Hepatocyte (in vitro differentiated cells): Measurements from ENCODE around the gene SLC25A34. TPM values are rescaled to one million over a fixed set of nuclear protein-coding genes. Genes with fewer than 3 reads are reported as not detected.

Experiments used
- DNase-seq: peaks from one replicate; pipeline ENCODE4 v3.0.0-alpha.2; 2016; ENCODE audit warnings: low spot score
- H2AFZ ChIP-seq: fragments of 200-600 bp; sonication (generic); 2 replicates; pipeline ENCODE4 v1.6.0; 2016; ENCODE audit warnings: antibody characterized with exemption, mild to moderate bottlenecking
- H3K27ac ChIP-seq: fragments of 200-600 bp; sonication (generic); 2 replicates; pipeline ENCODE4 v1.5.1; 2016; ENCODE audit warnings: mild to moderate bottlenecking
- H3K27me3 ChIP-seq: fragments of 200-600 bp; sonication (generic); 2 replicates; pipeline ENCODE4 v1.6.1; 2016
- H3K36me3 ChIP-seq: fragments of 200-600 bp; sonication (generic); replicated peaks from 2 replicates; pipeline ENCODE4 v1.5.1; 2016; ENCODE audit warnings: low read depth; ENCODE audit not compliant: insufficient read depth
- H3K4me1 ChIP-seq: fragments of 200-600 bp; sonication (generic); 2 replicates; pipeline ENCODE4 v1.5.1; 2016; ENCODE audit warnings: mild to moderate bottlenecking, moderate library complexity; ENCODE audit not compliant: insufficient read depth
- H3K4me2 ChIP-seq: fragments of 200-600 bp; sonication (generic); 2 replicates; pipeline ENCODE4 v1.6.0; 2016
- H3K4me3 ChIP-seq: fragments of 200-600 bp; sonication (generic); 2 replicates; pipeline ENCODE4 v1.5.1; 2016; ENCODE audit warnings: mild to moderate bottlenecking
- H3K79me2 ChIP-seq: fragments of 200-600 bp; sonication (generic); 2 replicates; pipeline ENCODE4 v1.6.0; 2017; ENCODE audit warnings: mild to moderate bottlenecking
- H3K9me2 ChIP-seq: fragments of 200-600 bp; sonication (generic); replicated peaks from 2 replicates; pipeline ENCODE4 v1.6.0; 2017; ENCODE audit warnings: mild to moderate bottlenecking; ENCODE audit not compliant: insufficient read depth
- H3K9me3 ChIP-seq: fragments of 200-600 bp; sonication (generic); 2 replicates; pipeline ENCODE4 v1.5.1; 2016; ENCODE audit warnings: low read depth, mild to moderate bottlenecking
- H4K20me1 ChIP-seq: fragments of 200-600 bp; sonication (generic); 2 replicates; pipeline ENCODE4 v1.6.0; 2016; ENCODE audit warnings: mild to moderate bottlenecking; ENCODE audit not compliant: insufficient read depth, poor library complexity, severe bottlenecking
- CTCF ChIP-seq: fragments of 200-600 bp; sonication (generic); IDR thresholded peaks from 2 replicates; pipeline ENCODE4 v1.5.1; 2016; ENCODE audit warnings: antibody characterized with exemption, mild to moderate bottlenecking; ENCODE audit not compliant: poor library complexity
- EZH2 ChIP-seq: fragments of 200-600 bp; sonication (generic); IDR thresholded peaks from 2 replicates; pipeline ENCODE4 v1.6.1; 2016; ENCODE audit warnings: antibody characterized with exemption, mild to moderate bottlenecking, borderline replicate concordance
- EZH2phosphoT487 ChIP-seq: fragments of 200-600 bp; sonication (generic); IDR thresholded peaks from one replicate; pipeline ENCODE4 v1.6.1; 2018; ENCODE audit warnings: antibody characterized with exemption, mild to moderate bottlenecking, low read depth, moderate library complexity; ENCODE audit not compliant: unreplicated experiment, severe bottlenecking
- WGBS: methylation state at CpG from one replicate; pipeline ENCODE4 v1.1.6; 2016; ENCODE audit warnings: low lambda C conversion rate; ENCODE audit errors: missing lambda C conversion rate; 5-methylcytosine and 5-hydroxymethylcytosine counted together
- polyA plus RNA-seq: library from polyadenylated mRNA; unstranded; fragments of >200 nt; fragmentation: Nextera tagmentation; extraction: Ambion mirVana; gene quantifications from 2 replicates; pipeline ENCODE4 v1.2.1, GENCODE V29; 2016
- total RNA-seq: library from RNA; depleted of rRNA; stranded (reverse); fragments of >200 nt; gene quantifications from 2 replicates; pipeline ENCODE4 v1.2.3, GENCODE V29; 2014

SLC25A34 gene
- total and polyA plus RNA-seq, 2 experiments from 2014 or later = 0.71 to 0.87 TPM

GRCh38 chr1:15722836-15723532 lies 13.1 kb upstream of the SLC25A34 start:
- no peaks in the 10 kb centered on the region for H3K79me2 ChIP-seq

GRCh38 chr1:15723631-15724246 lies 12.3 kb upstream of the SLC25A34 start:
- Histone ChIP-seq H2AFZ (no peak overlapping the region), H3K79me2 (no peaks in the 10 kb centered on the region), H3K4me1 (no peaks in the 10 kb centered on the region), H3K9me2 (no peaks in the 10 kb centered on the region), H3K36me3 (no peaks in the 10 kb centered on the region), H3K27ac (no peak overlapping the region), H3K4me2 (no peak overlapping the region), H3K4me3 (no peak overlapping the region), H4K20me1 (no peaks in the 10 kb centered on the region), H3K9me3 (no peaks in the 10 kb centered on the region), H3K27me3 (no peaks in the 10 kb centered on the region)
- 93% methylated on average over 18 of the region's 20 CpGs for WGBS
- TF ChIP-seq EZH2 = no peak
- TF ChIP-seq EZH2phosphoT487 = no peak
- no peak for TF ChIP-seq CTCF
- DNase-seq = no peak

More at GRCh38 chr1:15722836-15723532, 13.1 kb upstream of the SLC25A34 start:
- H3K4me2 ChIP-seq = no peak overlapping the region
- H3K9me2 ChIP-seq = no peaks in the 10 kb centered on the region
- no peak for DNase-seq
- H3K9me3 ChIP-seq = no peaks in the 10 kb centered on the region
- peaks cover 6% of the 10 kb centered on the region for H3K4me1 ChIP-seq
- H4K20me1 ChIP-seq = no peaks in the 10 kb centered on the region
- no peaks in the 10 kb centered on the region for H3K36me3 ChIP-seq
- H3K4me3 ChIP-seq = no peak overlapping the region
- H2AFZ ChIP-seq = no peak overlapping the region
- no peaks in the 10 kb centered on the region for H3K27me3 ChIP-seq
- 86% methylated on average over 13 of the region's 13 CpGs for WGBS
- TF ChIP-seq EZH2phosphoT487 = no peak
- no peak for TF ChIP-seq EZH2
- TF ChIP-seq CTCF = no peak
- H3K27ac ChIP-seq = no peak overlapping the region

GRCh38 chr1:15724949-15725880 lies 10.8 kb upstream of the SLC25A34 start:
- WGBS = 81% methylated on average over 26 of the region's 26 CpGs
- Histone ChIP-seq H3K36me3 (no peaks in the 10 kb centered on the region), H3K9me2 (no peaks in the 10 kb centered on the region), H3K4me2 (no peak overlapping the region), H3K9me3 (no peaks in the 10 kb centered on the region), H3K27ac (no peak overlapping the region), H4K20me1 (no peaks in the 10 kb centered on the region), H3K27me3 (no peaks in the 10 kb centered on the region), H3K79me2 (no peaks in the 10 kb centered on the region), H3K4me1 (no peaks in the 10 kb centered on the region), H2AFZ (no peak overlapping the region), H3K4me3 (no peak overlapping the region)
- TF ChIP-seq EZH2 = no peak
- no peak for DNase-seq

GRCh38 chr1:15726508-15726907 lies 9.6 kb upstream of the SLC25A34 start:
- H3K27me3 ChIP-seq = no peaks in the 10 kb centered on the region
- no peaks in the 10 kb centered on the region for H3K9me3 ChIP-seq

More at GRCh38 chr1:15726508-15726907, 9.6 kb upstream of the SLC25A34 start:
- H3K4me3 ChIP-seq = no peak overlapping the region
- no peak overlapping the region for H2AFZ ChIP-seq
- no peaks in the 10 kb centered on the region for H3K79me2 ChIP-seq
- H3K36me3 ChIP-seq = no peaks in the 10 kb centered on the region
- no peak for DNase-seq
- no peaks in the 10 kb centered on the region for H3K4me1 ChIP-seq
- H4K20me1 ChIP-seq = no peaks in the 10 kb centered on the region
- H3K27ac ChIP-seq = no peak overlapping the region
- no peaks in the 10 kb centered on the region for H3K9me2 ChIP-seq
- TF ChIP-seq EZH2 = no peak
- TF ChIP-seq CTCF = no peak
- TF ChIP-seq EZH2phosphoT487 = no peak
- no peak overlapping the region for H3K4me2 ChIP-seq
- WGBS = 92% methylated on average over 9 of the region's 9 CpGs
